Esophagus muscularis mucosa (tissue), 4 donors: ENCODE measurements around the gene NECTIN1.

Source experiments
- CTCF ChIP-seq, 3 experiments: fragments of 200-600 bp in 2 of 3; fragments of 450-650 bp in 1 of 3; sonication (generic) in 2 of 3; IDR thresholded peaks; one replicate each; pipeline ENCODE4 v1.5.1; 2017 to 2019; ENCODE audit warnings: antibody characterized with exemption in 3 of 3, mild to moderate bottlenecking in 2 of 3, moderate library complexity in 1 of 3
- EP300 ChIP-seq: sonication (generic); formaldehyde crosslinking; IDR thresholded peaks from one replicate; pipeline ENCODE4 v1.6.1; 2017; ENCODE audit warnings: antibody characterized with exemption
- POLR2A ChIP-seq: fragments of 450-650 bp; IDR thresholded peaks from one replicate; pipeline ENCODE4 v1.6.1; 2017; ENCODE audit warnings: antibody characterized with exemption, moderate library complexity, mild to moderate bottlenecking, low read depth
- POLR2AphosphoS5 ChIP-seq, 2 donors: sonication (generic); formaldehyde crosslinking; IDR thresholded peaks; one replicate each; pipeline ENCODE4 v1.6.1; 2017; ENCODE audit warnings: antibody characterized with exemption in 2 of 2

DNA sequence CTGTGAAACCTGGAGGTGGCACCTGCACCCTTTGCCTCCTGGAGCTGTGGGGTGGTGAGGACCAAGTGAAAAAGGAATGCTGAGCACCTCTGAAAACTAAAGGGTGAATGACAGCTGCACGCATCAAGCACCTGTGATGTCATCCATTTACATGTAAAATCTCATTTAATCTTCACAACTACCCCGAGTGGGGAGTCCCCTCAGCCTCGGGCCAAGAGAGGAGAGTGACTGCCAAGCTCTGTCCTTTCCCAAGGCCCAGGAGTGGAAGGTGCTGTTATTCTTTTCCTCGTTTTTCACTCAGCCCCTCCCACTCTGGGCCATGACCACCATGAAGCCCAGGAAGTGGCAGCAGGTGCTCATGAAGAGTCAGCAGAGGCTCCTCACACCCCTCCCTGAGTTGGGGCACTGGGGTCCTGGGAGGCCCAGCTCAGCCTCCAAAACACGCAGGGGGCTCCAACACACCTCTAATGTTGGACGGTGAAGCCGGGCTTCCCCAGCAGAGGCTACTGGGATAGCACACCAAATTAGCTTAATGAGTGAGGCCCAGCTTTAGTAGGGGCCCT is 35.7 kb downstream of the NECTIN1 start:
- TF ChIP-seq CTCF (IDR thresholded peaks at IDR 0.05) (no peak), POLR2A (no peak), POLR2AphosphoS5 (IDR thresholded peaks at IDR 0.05) (no peak), EP300 (no peak)
